ENCODE results near the gene TNIK.

Gene TNIK

GRCh38 chr3:171222995-171223394, 237.2 kb downstream of the TNIK start:
- TF ChIP-seq, protein P1, sequence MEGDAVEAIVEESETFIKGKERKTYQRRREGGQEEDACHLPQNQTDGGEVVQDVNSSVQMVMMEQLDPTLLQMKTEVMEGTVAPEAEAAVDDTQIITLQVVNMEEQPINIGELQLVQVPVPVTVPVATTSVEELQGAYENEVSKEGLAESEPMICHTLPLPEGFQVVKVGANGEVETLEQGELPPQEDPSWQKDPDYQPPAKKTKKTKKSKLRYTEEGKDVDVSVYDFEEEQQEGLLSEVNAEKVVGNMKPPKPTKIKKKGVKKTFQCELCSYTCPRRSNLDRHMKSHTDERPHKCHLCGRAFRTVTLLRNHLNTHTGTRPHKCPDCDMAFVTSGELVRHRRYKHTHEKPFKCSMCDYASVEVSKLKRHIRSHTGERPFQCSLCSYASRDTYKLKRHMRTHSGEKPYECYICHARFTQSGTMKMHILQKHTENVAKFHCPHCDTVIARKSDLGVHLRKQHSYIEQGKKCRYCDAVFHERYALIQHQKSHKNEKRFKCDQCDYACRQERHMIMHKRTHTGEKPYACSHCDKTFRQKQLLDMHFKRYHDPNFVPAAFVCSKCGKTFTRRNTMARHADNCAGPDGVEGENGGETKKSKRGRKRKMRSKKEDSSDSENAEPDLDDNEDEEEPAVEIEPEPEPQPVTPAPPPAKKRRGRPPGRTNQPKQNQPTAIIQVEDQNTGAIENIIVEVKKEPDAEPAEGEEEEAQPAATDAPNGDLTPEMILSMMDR (IDR thresholded peaks at IDR 0.05; ENCODE audit: insufficient read depth, low read length, missing control alignments), result no peak
- POLR2A ChIA-PET, result no interaction called here
- DNase-seq (ENCODE audit: low read depth, low spot score), result no peak
- H3K4me3 ChIP-seq (ENCODE audit: low read depth, low read length), result no peak overlapping the region
- CTCF ChIA-PET, result no interaction called here

DNA sequence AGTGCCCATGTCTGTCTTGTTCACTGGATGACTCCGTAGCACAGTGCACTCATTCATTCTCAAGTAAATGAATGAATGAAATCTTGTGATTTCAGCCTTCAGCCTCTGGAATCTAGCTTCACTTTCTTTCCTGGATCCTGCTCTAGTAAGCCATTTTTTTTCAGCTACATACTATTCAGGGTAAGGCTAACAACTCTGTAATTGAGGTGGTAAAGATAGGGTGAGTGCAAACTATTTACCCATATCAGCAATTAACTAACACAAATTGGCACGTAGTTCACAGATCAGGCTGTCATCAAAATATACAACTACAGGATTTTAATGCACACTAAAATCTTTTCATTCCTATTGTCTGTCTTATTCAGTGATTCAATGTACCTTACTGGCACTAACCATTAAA, 238.6 kb downstream of the TNIK start:
- DNase-seq (ENCODE audit: low read depth, low spot score), result no peak
- TF ChIP-seq, protein P1 (IDR thresholded peaks at IDR 0.05; ENCODE audit: insufficient read depth, low read length, missing control alignments), result no peak
- no peak overlapping the region for H3K4me3 ChIP-seq (ENCODE audit: low read depth, low read length)
- ChIA-PET POLR2A (no interaction called here), CTCF (interaction anchor here (0.7 to 1.2 kb wide), 2 partner anchors 9 to 344 kb away, joined by 3 read pairs; no protein-coding TSS in a partner anchor)

GRCh38 chr3:171221104-171221503, 239.1 kb downstream of the TNIK start:
- TF ChIP-seq, protein P1 (IDR thresholded peaks at IDR 0.05; ENCODE audit: insufficient read depth, low read length, missing control alignments), result no peak
- ChIA-PET POLR2A (no interaction called here), CTCF (interaction anchor here (0.7 to 1.2 kb wide), 2 partner anchors 8 to 345 kb away, joined by 3 read pairs; no protein-coding TSS in a partner anchor)

GRCh38 chr3:171219258-171219657, 240.9 kb downstream of the TNIK start:
- ChIA-PET CTCF (no interaction called here), POLR2A (no interaction called here)
- no peak overlapping the region for H3K4me3 ChIP-seq (ENCODE audit: low read depth, low read length)
- TF ChIP-seq, protein P1 (IDR thresholded peaks at IDR 0.05; ENCODE audit: insufficient read depth, low read length, missing control alignments), result no peak
- DNase-seq (ENCODE audit: low read depth, low spot score), result no peak

More at GRCh38 chr3:171221104-171221503, 239.1 kb downstream of the TNIK start:
- DNase-seq (ENCODE audit: low read depth, low spot score), result no peak
- H3K4me3 ChIP-seq (ENCODE audit: low read depth, low read length), result no peak overlapping the region

GRCh38 chr3:171218069-171218468, 242.1 kb downstream of the TNIK start:
- DNase-seq (ENCODE audit: low read depth, low spot score), result no peak
- ChIA-PET POLR2A (no interaction called here), CTCF (interaction anchor here (1.1 kb wide), 1 partner anchor 29 kb away, joined by 3 read pairs; no protein-coding TSS in a partner anchor)
- TF ChIP-seq, protein P1 (IDR thresholded peaks at IDR 0.05; ENCODE audit: insufficient read depth, low read length, missing control alignments), result no peak
- no peak overlapping the region for H3K4me3 ChIP-seq (ENCODE audit: low read depth, low read length)

DNA sequence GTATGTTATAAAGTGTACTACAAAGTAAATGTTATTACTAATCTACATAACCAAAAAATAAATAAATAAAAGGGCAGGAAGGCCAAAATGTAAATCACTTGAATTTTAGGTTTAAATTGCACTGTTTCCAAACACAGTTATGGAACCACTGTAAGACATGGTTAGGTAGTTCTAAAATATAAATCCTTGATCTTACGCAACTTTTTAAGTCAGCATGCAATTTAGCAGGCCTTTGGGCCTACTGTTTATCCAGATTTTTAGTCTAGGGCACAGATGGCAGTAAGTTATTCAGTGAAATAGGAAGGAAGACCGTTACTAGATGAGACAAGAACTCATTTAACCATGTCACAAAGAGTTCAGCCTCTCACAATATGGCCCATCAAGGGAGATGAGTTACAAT, 246.3 kb downstream of the TNIK start:
- no peak for DNase-seq (ENCODE audit: low read depth, low spot score)
- CTCF ChIA-PET, result interaction anchor here (1.6 kb wide), 1 partner anchor 9 kb away, joined by 3 read pairs; no protein-coding TSS in a partner anchor
- TF ChIP-seq, protein P1 (IDR thresholded peaks at IDR 0.05; ENCODE audit: insufficient read depth, low read length, missing control alignments), result no peak
- POLR2A ChIA-PET, result no interaction called here
- H3K4me3 ChIP-seq (ENCODE audit: low read depth, low read length), result no peak overlapping the region
